LNCaP clone FGC (cell line): ENCODE results near the gene HIGD2B.

Experiments used
- DNase-seq: peaks from one replicate; pipeline ENCODE4 v3.0.0-alpha.2; 2011; ENCODE audit warnings: low read depth
- H3K4me3 ChIP-seq: 2 replicates; pipeline ENCODE4 v1.5.1; 2011; ENCODE audit warnings: mild to moderate bottlenecking, low read depth, low read length, control low read depth
- TF ChIP-seq, protein P1 (sequence below): IDR thresholded peaks from 2 replicates; pipeline ENCODE4 v1.5.1; 2012; ENCODE audit warnings: mild to moderate bottlenecking; ENCODE audit not compliant: control insufficient read depth, insufficient read depth; ENCODE audit errors: extremely low read depth

The HIGD2B gene

DNA sequence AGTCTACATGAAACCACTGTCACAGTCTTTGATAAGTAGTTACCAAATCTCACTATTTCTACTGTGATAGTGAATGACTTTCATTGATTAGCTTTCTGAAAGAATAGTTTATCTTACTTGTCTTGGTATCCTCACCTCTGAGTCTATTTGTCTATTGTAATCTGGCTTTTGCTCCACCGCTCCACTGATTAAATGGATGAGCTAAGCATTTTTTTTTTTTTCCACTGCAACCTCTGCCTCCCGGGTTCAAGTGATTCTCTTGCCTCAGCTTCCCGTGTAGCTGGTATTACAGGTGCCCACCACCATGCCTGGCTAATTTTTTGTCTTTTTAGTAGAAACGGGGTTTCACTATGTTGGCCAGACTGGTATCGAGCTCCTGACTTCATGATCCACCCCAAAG, 13.0 kb upstream of the HIGD2B start:
- H3K4me3 ChIP-seq = no peak overlapping the region
- TF ChIP-seq, protein P1, sequence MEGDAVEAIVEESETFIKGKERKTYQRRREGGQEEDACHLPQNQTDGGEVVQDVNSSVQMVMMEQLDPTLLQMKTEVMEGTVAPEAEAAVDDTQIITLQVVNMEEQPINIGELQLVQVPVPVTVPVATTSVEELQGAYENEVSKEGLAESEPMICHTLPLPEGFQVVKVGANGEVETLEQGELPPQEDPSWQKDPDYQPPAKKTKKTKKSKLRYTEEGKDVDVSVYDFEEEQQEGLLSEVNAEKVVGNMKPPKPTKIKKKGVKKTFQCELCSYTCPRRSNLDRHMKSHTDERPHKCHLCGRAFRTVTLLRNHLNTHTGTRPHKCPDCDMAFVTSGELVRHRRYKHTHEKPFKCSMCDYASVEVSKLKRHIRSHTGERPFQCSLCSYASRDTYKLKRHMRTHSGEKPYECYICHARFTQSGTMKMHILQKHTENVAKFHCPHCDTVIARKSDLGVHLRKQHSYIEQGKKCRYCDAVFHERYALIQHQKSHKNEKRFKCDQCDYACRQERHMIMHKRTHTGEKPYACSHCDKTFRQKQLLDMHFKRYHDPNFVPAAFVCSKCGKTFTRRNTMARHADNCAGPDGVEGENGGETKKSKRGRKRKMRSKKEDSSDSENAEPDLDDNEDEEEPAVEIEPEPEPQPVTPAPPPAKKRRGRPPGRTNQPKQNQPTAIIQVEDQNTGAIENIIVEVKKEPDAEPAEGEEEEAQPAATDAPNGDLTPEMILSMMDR = no peak
- DNase-seq = no peak

GRCh38 chr15:72690938-72691337, 5.0 kb upstream of the HIGD2B start:
- no peak overlapping the region for H3K4me3 ChIP-seq
- TF ChIP-seq, protein P1 = no peak
- no peak for DNase-seq

DNA sequence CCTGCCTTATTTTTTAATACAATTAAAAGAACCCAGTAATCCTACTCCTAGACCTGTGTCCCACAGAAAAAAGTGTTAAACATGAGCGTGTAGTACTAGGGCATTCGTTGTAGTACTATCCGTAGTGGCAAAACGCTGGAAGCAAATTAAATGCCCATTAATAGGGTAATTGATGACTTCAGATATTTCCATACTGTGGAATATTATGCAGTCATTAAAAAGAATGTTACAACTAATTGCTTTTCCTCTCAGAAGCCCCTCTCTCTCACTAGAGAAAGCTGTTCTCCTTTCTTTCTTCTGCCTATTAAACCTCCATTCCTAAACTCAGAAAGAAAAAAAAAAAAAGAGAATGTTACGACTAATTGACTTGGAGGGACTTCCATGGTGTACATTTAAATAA, 2.7 kb upstream of the HIGD2B start:
- TF ChIP-seq, protein P1 = no peak
- no peak for DNase-seq
- H3K4me3 ChIP-seq = no peak overlapping the region

GRCh38 chr15:72685301-72685924, 569 bp downstream of the HIGD2B start:
- no peak for DNase-seq
- peak overlapping the region; percentile 95 for H3K4me3 ChIP-seq
- TF ChIP-seq, protein P1 = no peak

DNA sequence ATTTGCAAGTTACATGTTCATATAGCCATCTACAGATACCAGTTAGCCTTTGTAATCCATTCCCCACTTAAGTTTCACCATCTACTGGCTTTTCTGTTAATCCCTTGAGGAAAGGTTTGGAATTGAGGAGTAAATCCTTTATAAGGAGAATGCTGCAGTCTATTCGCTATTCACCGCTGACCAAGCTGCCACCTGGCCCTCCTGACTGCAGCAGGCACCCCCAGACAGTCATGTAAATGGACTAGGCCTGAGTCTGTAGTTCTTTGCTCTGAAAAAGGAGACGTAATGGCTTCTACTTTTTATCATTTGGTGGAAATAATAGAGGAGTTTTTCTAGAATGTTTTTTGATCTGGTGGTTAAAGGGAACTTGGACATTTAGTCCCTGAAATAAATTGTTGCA, 3.2 kb downstream of the HIGD2B start:
- no peak for DNase-seq
- TF ChIP-seq, protein P1 = no peak

DNA sequence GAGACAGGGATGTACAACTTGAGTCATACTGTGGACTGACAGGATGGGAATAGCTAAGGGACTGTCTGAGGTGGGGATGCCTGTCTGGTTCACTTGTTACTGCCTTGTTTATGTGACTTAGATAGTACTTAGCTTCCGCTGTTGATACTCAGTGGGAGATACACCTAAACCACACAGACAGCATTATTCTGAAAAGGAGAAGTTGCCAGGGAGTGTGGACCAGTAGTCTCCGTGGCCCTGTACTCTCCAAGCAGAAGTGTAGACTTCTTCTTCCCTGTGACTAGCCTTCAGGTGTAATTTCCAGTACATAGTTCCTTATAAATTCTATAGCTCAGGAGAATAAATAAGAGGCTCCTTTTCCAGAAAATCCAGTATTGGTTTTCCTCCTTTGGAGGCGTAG, 5.1 kb downstream of the HIGD2B start:
- no peak for DNase-seq
- TF ChIP-seq, protein P1 = no peak
- H3K4me3 ChIP-seq = no peak overlapping the region

More for the DNA sequence above, 3.2 kb downstream of the HIGD2B start:
- H3K4me3 ChIP-seq = no peak overlapping the region

- TF ChIP-seq, protein P1 = no peak
- no peak for DNase-seq
- no peak overlapping the region for H3K4me3 ChIP-seq
Observed at GRCh38 chr15:72676838-72677237, 9.1 kb downstream of the HIGD2B start.
